Osteoblast (primary cell): ENCODE data around the gene RELN. TPM values are rescaled to one million over a fixed set of nuclear protein-coding genes. Genes with fewer than 3 reads are reported as not detected.

Experiments
- DNase-seq: peaks from one replicate; pipeline ENCODE4 v3.0.0; 2011; ENCODE audit warnings: low spot score, mixed read lengths; ENCODE audit not compliant: insufficient read length; ENCODE audit errors: missing footprints
- H2AFZ ChIP-seq: 2 replicates; pipeline ENCODE4 v1.6.0; 2011; ENCODE audit warnings: mild to moderate bottlenecking, low read length
- H3K27ac ChIP-seq: 2 replicates; pipeline ENCODE4 v1.5.1; 2011; ENCODE audit warnings: mild to moderate bottlenecking, low read depth, low read length, moderate library complexity
- H3K27me3 ChIP-seq: 2 replicates; pipeline ENCODE4 v1.6.0; 2012; ENCODE audit warnings: mild to moderate bottlenecking, control low read depth, inconsistent platforms, low read length, moderate library complexity; ENCODE audit not compliant: insufficient read depth
- H3K36me3 ChIP-seq: 2 replicates; pipeline ENCODE4 v1.5.1; 2011; ENCODE audit warnings: mild to moderate bottlenecking, low read length, control low read depth, moderate library complexity; ENCODE audit not compliant: insufficient read depth
- H3K4me1 ChIP-seq: 2 replicates; pipeline ENCODE4 v1.5.1; 2011; ENCODE audit warnings: mild to moderate bottlenecking, low read length, control low read depth, moderate library complexity; ENCODE audit not compliant: insufficient read depth
- H3K4me2 ChIP-seq: 2 replicates; pipeline ENCODE4 v1.6.0; 2011; ENCODE audit warnings: mild to moderate bottlenecking, low read length; ENCODE audit not compliant: insufficient read depth
- H3K4me3 ChIP-seq: fragments of 200-600 bp; sonication (generic); 3 replicates; pipeline ENCODE4 v1.5.1; 2012; ENCODE audit warnings: mild to moderate bottlenecking, low read length, inconsistent platforms; ENCODE audit not compliant: insufficient read depth
- H3K79me2 ChIP-seq: 2 replicates; pipeline ENCODE4 v1.6.0; 2012; ENCODE audit warnings: mild to moderate bottlenecking, low read length, control low read depth, inconsistent platforms; ENCODE audit not compliant: insufficient read depth
- H3K9me3 ChIP-seq: 2 replicates; pipeline ENCODE4 v1.5.1; 2011; ENCODE audit warnings: low read depth, low read length, control low read depth
- H4K20me1 ChIP-seq: 2 replicates; pipeline ENCODE4 v1.6.0; 2012; ENCODE audit warnings: mild to moderate bottlenecking, low read length, control low read depth; ENCODE audit not compliant: insufficient read depth
- CTCF ChIP-seq: IDR thresholded peaks from 2 replicates; pipeline ENCODE4 v1.5.1; 2011; ENCODE audit warnings: mild to moderate bottlenecking, low read depth, low read length, moderate library complexity; ENCODE audit errors: extremely low read depth
- total RNA-seq: library from RNA; depleted of rRNA; stranded (reverse); fragments of >200 nt; gene quantifications from 2 replicates; pipeline ENCODE4 v1.2.3, GENCODE V29; 2012

Gene RELN
- total RNA-seq, 1 donor: 0.36 TPM

DNA sequence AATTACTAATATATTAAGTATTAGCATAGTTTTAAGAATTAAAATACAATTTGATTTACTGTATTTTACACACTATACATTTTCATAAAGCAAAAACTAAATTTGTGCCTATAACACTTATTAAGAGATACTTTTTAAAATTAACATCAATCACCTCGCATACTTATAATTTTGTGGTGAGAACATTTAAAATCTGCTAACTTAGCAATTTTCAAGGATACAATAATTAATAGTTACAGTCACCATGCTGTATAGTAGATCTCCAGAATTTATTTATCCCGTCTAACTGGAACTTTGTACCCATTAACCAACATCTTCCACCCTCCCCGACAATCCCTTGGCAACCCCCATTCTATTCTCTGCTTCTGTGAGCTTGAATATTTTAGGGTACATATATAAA, 47.5 kb downstream of the RELN start:
- no peak overlapping the region for H3K4me2 ChIP-seq
- H3K79me2 ChIP-seq: no peaks in the 10 kb centered on the region
- H4K20me1 ChIP-seq: no peaks in the 10 kb centered on the region
- H3K4me3 ChIP-seq: no peak overlapping the region
- DNase-seq: no peak
- no peaks in the 10 kb centered on the region for H3K4me1 ChIP-seq
- no peaks in the 10 kb centered on the region for H3K27me3 ChIP-seq
- no peak overlapping the region for H2AFZ ChIP-seq
- no peaks in the 10 kb centered on the region for H3K36me3 ChIP-seq
- no peak overlapping the region for H3K27ac ChIP-seq
- no peak for TF ChIP-seq CTCF
- no peaks in the 10 kb centered on the region for H3K9me3 ChIP-seq

DNA sequence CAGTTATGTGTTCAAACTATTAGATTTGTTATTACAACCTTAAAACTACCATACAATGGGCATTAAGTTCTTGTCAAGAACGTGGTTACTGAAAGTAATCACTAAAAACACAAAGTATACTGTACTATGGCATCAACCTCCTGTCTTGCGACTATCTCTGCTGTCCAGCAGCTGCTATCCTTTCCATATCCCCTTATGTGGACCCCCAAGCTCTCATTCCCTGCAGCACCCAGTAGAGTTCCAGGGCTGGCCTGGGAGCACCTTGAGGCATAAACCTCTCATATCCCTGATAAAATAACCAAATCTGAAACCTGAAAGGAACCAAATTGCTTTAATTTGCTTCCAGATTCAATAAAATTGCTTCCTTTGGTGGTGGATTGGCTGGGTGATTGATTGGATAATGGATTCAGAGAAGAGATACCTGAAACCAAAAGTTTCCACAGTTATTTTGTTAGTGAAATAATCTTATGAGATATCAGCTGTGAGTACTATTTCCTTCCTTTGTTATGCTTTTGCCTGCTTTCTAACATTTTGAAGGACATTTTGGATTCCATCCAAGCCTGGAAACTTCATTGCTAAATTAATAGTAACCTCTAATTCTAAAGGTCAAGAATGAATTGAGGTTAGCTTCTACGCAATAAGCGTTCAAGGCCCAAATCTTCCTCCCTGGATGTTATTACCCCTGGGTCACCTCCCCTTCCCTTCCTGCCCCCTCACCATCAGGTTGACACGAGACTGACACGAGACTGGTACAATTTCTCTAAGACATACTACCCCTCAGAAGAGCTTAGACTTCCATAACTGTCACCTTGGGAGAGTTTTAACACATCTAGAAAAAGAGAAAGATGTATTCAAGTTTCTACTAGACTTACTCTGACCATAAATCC, 48.8 kb downstream of the RELN start:
- no peaks in the 10 kb centered on the region for H3K36me3 ChIP-seq
- no peak overlapping the region for H2AFZ ChIP-seq
- H3K4me1 ChIP-seq: no peaks in the 10 kb centered on the region
- H3K27me3 ChIP-seq: no peaks in the 10 kb centered on the region
- H3K79me2 ChIP-seq: no peaks in the 10 kb centered on the region
- DNase-seq: no peak
- H3K9me3 ChIP-seq: no peaks in the 10 kb centered on the region
- H3K27ac ChIP-seq: no peak overlapping the region
- TF ChIP-seq CTCF: no peak
- H3K4me3 ChIP-seq: no peak overlapping the region
- H3K4me2 ChIP-seq: no peak overlapping the region
- no peaks in the 10 kb centered on the region for H4K20me1 ChIP-seq

GRCh38 chr7:103937680-103938079, 51.8 kb downstream of the RELN start:
- H3K27ac ChIP-seq: no peak overlapping the region
- no peak overlapping the region for H3K4me2 ChIP-seq
- H3K79me2 ChIP-seq: no peaks in the 10 kb centered on the region
- H3K4me1 ChIP-seq: no peaks in the 10 kb centered on the region
- no peaks in the 10 kb centered on the region for H4K20me1 ChIP-seq
- H3K36me3 ChIP-seq: no peaks in the 10 kb centered on the region
- no peaks in the 10 kb centered on the region for H3K9me3 ChIP-seq
- DNase-seq: no peak
- no peak overlapping the region for H3K4me3 ChIP-seq
- H3K27me3 ChIP-seq: no peaks in the 10 kb centered on the region
- TF ChIP-seq CTCF: no peak
- H2AFZ ChIP-seq: no peak overlapping the region

DNA sequence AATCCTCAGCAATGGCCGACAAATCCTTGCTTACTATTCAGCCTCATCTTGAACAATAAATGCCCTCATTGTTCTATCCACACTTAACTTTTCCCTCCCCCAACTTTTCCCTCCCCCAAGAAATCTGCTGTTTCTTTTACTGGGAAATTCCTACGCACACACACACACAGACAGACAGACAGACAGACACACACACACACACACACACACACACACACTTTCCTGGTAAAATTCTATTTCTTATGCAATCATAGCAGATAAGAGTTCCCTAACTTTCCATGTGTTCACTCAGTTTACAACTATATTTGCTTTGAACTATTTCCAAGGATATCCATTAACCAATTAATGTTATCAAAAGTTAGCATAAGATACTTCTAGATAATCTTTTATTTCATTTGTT, 52.9 kb downstream of the RELN start:
- no peak for TF ChIP-seq CTCF
- H3K4me3 ChIP-seq: no peak overlapping the region
- no peak overlapping the region for H2AFZ ChIP-seq

More for the DNA sequence above, 52.9 kb downstream of the RELN start:
- H3K79me2 ChIP-seq: no peaks in the 10 kb centered on the region
- no peaks in the 10 kb centered on the region for H3K27me3 ChIP-seq
- no peaks in the 10 kb centered on the region for H3K36me3 ChIP-seq
- no peaks in the 10 kb centered on the region for H3K9me3 ChIP-seq
- H3K4me2 ChIP-seq: no peak overlapping the region
- no peak for DNase-seq
- no peaks in the 10 kb centered on the region for H4K20me1 ChIP-seq
- H3K27ac ChIP-seq: no peak overlapping the region
- no peaks in the 10 kb centered on the region for H3K4me1 ChIP-seq
